Adrenal gland (tissue), 19 donors: ENCODE data around the gene IL18BP. TPM values are rescaled to one million over a fixed set of nuclear protein-coding genes. Genes with fewer than 3 reads are reported as not detected.
A peak's percentile ranks its signal among the peaks of the same experiment; 100 is the strongest.

ENCODE experiments used
- DNase-seq, 7 donors: peaks; one replicate each; pipeline ENCODE4 v3.0.0-alpha.2; 2019 to 2020
- H3K27ac ChIP-seq, 5 donors: fragments of 200-600 bp; sonication (generic) in 4 of 5; 1 replicate in 3 of 5; 2 replicates in 2 of 5; pipeline versions ENCODE4 v1.5.1 to v1.8.0; 2016 to 2020; ENCODE audit warnings: mild to moderate bottlenecking in 1 of 5
- H3K27me3 ChIP-seq: fragments of 200-600 bp; 2 replicates; pipeline ENCODE4 v1.8.0; 2021
- H3K36me3 ChIP-seq, 2 donors: fragments of 200-600 bp; replicated peaks in 1 of 2; 1 replicate in 1 of 2; 2 replicates in 1 of 2; pipeline versions ENCODE4 v1.5.1 to v1.8.0; 2018 to 2022
- H3K4me1 ChIP-seq, 2 donors: fragments of 200-600 bp; replicated peaks in 1 of 2; 1 replicate in 1 of 2; 2 replicates in 1 of 2; pipeline versions ENCODE4 v1.5.1 to v1.8.0; 2018 to 2021
- H3K4me3 ChIP-seq, 4 donors: fragments of 200-600 bp; sonication (generic) in 3 of 4; one replicate each; pipeline ENCODE4 v1.5.1; 2016 to 2018
- H3K9me3 ChIP-seq, 3 donors: fragments of 200-600 bp; sonication (generic) in 1 of 3; replicated peaks in 1 of 3; 1 replicate in 2 of 3; 2 replicates in 1 of 3; pipeline versions ENCODE4 v1.5.1 to v1.8.0; 2016 to 2021
- CTCF ChIP-seq, 6 experiments: fragments of 450-650 bp in 4 of 6; fragments of 200-600 bp in 2 of 6; sonication (generic) in 1 of 6; IDR thresholded peaks; 1 replicate in 5 of 6; 2 replicates in 1 of 6; pipeline versions ENCODE4 v1.5.1 to v1.8.0; 2016 to 2021; ENCODE audit warnings: antibody characterized with exemption in 6 of 6, mild to moderate bottlenecking in 2 of 6, moderate library complexity in 1 of 6
- POLR2A ChIP-seq, 2 donors: fragments of 450-650 bp; IDR thresholded peaks; one replicate each; pipeline ENCODE4 v1.6.1; 2017; ENCODE audit warnings: antibody characterized with exemption in 2 of 2, mild to moderate bottlenecking in 2 of 2, moderate library complexity in 1 of 2
- WGBS, 4 donors: extraction: QIAGEN DNeasy Blood & Tissue Kit in 2 of 4; methylation state at CpG; one replicate each; pipeline versions ENCODE4 v1.1.5 to v1.1.7; 2013 to 2017; 5-methylcytosine and 5-hydroxymethylcytosine counted together
- intact Hi-C, 2 donors: fragments of 100-400 bp; cut with DNase I; formaldehyde crosslinking; loops; one replicate each; pipeline versions ENCODE4 v1.14.1 to v1.15.0; 2022 to 2023
- long read RNA-seq, 10 donors: library from polyadenylated mRNA in 3 of 10; unstranded in 2 of 10; stranded (forward) in 1 of 10; transcript quantifications; one replicate each; pipeline ENCODE4 v2.0.0 and lab custom pipeline, GENCODE V29; 2021 to 2026
- polyA plus RNA-seq, 3 donors: library from polyadenylated mRNA; stranded (reverse); fragments of 200-250 nt in 2 of 3; fragments of 350-450 nt in 1 of 3; fragmentation: Illumina TruSeq in 1 of 3; extraction: RNeasy Lipid Tissue Mini Kit (QIAGEN cat#74804) in 1 of 3; gene quantifications; one replicate each; pipeline ENCODE4 v1.2.3, GENCODE V29; 2013 to 2014
- total RNA-seq, 9 donors: library from RNA; depleted of rRNA in 4 of 9; stranded (reverse); fragments of >200 nt in 4 of 9; fragments of 120-200 nt in 1 of 9; fragmentation: NEBNext Ultra II Directional in 1 of 9; extraction: Animal tissue kit (Norgen Biotek cat#: 25700) in 1 of 9; gene quantifications; one replicate each; pipeline versions ENCODE4 v1.1.0 to v1.2.4, GENCODE V29; 2013 to 2023
- donor health status: healthy with polysubstance abuse.
- donor health status: Bipolar disorder and iron deficiency.
- donor health status: DM: yes; HTN: yes; CAD: no.
- donor health status: DM: no; HTN: no; CAD: no.
- donor health status: DM: no; HTN: no; CAD: no.
- donor health status: DM: yes; HTN: yes; CAD: no.

Gene IL18BP
- total RNA-seq (10 to 100 TPM in 4 of 9 donors, 1 to 10 TPM in 5; 3.2 to 41.2 (median 9.0) TPM), polyA plus RNA-seq (10 to 100 TPM; 17.3 to 25.4 (median 19.2) TPM)
- long read RNA-seq, donor 1, full-length matches to known transcripts = 3 of 28 reads
- long read RNA-seq, donor 1, partial matches to known transcripts = 20 of 28 reads
- long read RNA-seq, donor 1, other reads (novel, unspliced or antisense) = 5 of 28 reads
- long read RNA-seq, donor 2, partial matches to known transcripts = 42 of 47 reads
- long read RNA-seq, donor 2, other reads (novel, unspliced or antisense) = 5 of 47 reads
- long read RNA-seq, donor 3 = 0 reads
- long read RNA-seq, donor 4, partial matches to known transcripts = 0 of 2 reads
- long read RNA-seq, donor 4, other reads (novel, unspliced or antisense) = 1 of 2 reads
- long read RNA-seq, donor 5, transcript IL18BP-201 (6 exons, 1,354 nt) = major isoform, 5 of 16 reads
- long read RNA-seq, donor 5, transcript IL18BP-204 (6 exons, 1,788 nt) = major isoform, 5 of 16 reads
- long read RNA-seq, donor 5, partial matches to known transcripts = 1 of 16 reads
- long read RNA-seq, donor 5, other reads (novel, unspliced or antisense) = 4 of 16 reads
- long read RNA-seq, donor 6, partial matches to known transcripts = 2 of 8 reads
- long read RNA-seq, donor 6, other reads (novel, unspliced or antisense) = 2 of 8 reads
- long read RNA-seq, donor 7, partial matches to known transcripts = 18 of 18 reads
- long read RNA-seq, donor 7, other reads (novel, unspliced or antisense) = 0 of 18 reads
- long read RNA-seq, donor 8, partial matches to known transcripts = 55 of 56 reads
- long read RNA-seq, donor 8, other reads (novel, unspliced or antisense) = 0 of 56 reads
- long read RNA-seq, donor 9, full-length matches to known transcripts = 3 of 3 reads
- long read RNA-seq, donor 9, partial matches to known transcripts = 0 of 3 reads
- long read RNA-seq, donor 9, other reads (novel, unspliced or antisense) = 0 of 3 reads
- long read RNA-seq, donor 10, partial matches to known transcripts = 24 of 24 reads
- long read RNA-seq, donor 10, other reads (novel, unspliced or antisense) = 0 of 24 reads

DNA sequence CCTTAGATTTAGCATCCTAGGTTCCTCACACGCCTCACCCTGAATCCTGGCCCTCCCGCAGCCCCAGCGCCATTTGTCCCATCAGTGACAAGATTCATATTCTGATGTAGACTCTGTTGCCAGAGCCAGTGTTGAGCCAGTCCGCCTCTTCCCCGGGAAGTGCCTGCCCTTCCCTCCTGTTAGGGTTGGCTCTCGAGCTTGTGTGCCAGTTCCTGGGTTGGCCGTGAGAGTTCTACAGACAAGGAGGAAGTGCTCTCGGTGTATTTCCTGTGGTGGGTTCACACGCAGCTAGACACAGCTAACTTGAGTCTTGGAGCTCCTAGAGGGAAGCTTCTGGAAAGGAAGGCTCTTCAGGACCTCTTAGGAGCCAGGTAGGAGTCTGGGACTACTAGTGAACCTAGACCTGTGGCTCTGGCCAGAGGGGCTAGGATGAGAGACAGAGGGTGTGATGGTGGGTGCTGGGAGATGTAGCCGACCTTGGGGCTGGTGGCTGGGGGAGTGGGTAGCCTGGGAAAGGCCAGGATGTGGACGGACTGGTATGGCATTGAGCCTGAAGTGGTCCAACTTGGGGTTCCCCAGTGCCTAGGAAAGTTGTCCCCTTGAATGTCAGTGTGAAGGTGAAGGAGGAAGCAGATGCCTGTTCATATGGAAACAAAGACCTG lies at the start of gene IL18BP:
IL18BP (plus strand) TSS at position 261 of the 662 bp plus-strand sequence. CDS start 1,076 bp downstream, outside the sequence.
- Histone ChIP-seq H3K9me3 (no peaks in the 10 kb centered on the region), H3K27ac (peak within 1 kb of the TSS; percentile 73 to 97 (median 79)), H3K4me3 (peak within 1 kb of the TSS in 1 of 4 donors; percentile 37), H3K4me1 (peaks cover 9 to 29% of the 10 kb centered on the region in 2 donors), H3K27me3 (no peaks in the 10 kb centered on the region), H3K36me3 (peaks cover 0 to 26% of the 10 kb centered on the region in 2 donors)
- intact Hi-C loops = no loop called here
- DNase-seq = peak in 4 of 7 donors; percentile 52 to 66 (median 58)
- TF ChIP-seq POLR2A (IDR thresholded peaks at IDR 0.05) = no peak
- no peak for TF ChIP-seq CTCF (IDR thresholded peaks at IDR 0.05)
- WGBS, 4 donors = 73 to 84% (median 75%) methylated on average over 7 to 11 of the region's 11 CpGs

DNA sequence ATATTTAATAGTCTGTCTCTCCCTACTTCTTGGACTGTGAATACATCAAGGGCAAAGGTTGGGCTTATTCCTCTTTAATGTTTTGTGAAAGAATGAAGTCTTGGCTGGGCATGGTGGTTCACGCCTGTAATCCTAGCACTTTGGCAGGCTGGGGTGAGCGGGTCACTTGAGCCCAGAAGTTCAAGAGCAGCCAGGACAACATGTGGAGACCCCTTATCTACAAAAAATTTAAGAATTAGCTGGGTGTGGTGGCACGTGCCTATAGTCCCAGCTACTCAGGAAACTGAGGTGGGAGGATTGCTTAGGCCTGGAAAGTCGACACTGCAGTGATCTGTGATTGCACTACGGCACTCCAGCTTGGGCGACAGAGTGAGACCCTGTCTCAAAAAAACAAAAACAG lies 49.7 kb upstream of the IL18BP start:
- H3K36me3 ChIP-seq = no peaks in the 10 kb centered on the region
- 77 to 95% (median 85%) methylated on average over 6 of the region's 6 CpGs for WGBS, 4 donors
- peaks cover 11 to 28% of the 10 kb centered on the region in 2 donors for H3K4me1 ChIP-seq
- H3K27me3 ChIP-seq = no peaks in the 10 kb centered on the region
- DNase-seq = no peak
- no peak for TF ChIP-seq CTCF (IDR thresholded peaks at IDR 0.05)
- TF ChIP-seq POLR2A (IDR thresholded peaks at IDR 0.05) = no peak
- H3K4me3 ChIP-seq = no peak overlapping the region
- H3K9me3 ChIP-seq = no peaks in the 10 kb centered on the region
- intact Hi-C loops = no loop called here
- H3K27ac ChIP-seq = no peak overlapping the region

DNA sequence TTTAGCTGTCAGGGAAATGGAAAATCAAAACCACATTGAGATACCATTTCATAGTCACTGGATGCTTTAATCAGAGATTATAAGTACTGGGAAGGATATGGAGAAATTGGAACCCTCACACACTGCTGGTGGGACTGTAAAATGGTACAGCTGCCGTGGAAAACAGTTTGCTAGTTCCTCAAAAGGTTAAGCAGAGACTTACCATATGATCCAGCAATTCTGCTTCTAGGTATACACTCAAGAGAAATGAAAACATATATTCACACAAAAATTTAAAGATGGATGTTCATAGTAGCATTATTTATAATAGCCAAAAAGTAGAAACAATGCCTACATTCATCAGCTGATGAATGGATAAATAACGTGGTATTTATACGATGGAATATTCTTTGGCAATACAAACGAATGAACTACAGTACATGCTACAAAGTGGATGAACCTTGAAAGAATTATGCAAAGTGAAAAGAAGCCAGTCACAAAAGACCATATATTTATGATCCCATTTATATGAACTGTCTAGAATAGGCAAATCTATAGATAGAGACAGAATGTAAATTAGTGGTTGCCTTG lies 46.9 kb upstream of the IL18BP start:
- no peaks in the 10 kb centered on the region for H3K9me3 ChIP-seq
- no peak overlapping the region for H3K4me3 ChIP-seq
- H3K27me3 ChIP-seq = no peaks in the 10 kb centered on the region
- H3K4me1 ChIP-seq = peaks cover 11 to 12% of the 10 kb centered on the region in 2 donors
- DNase-seq = no peak
- intact Hi-C loops = no loop called here
- TF ChIP-seq CTCF (IDR thresholded peaks at IDR 0.05) (no peak), POLR2A (IDR thresholded peaks at IDR 0.05) (no peak)
- no peak overlapping the region for H3K27ac ChIP-seq
- no peaks in the 10 kb centered on the region for H3K36me3 ChIP-seq
- WGBS, 4 donors = 83 to 91% (median 90%) methylated on average over 4 of the region's 4 CpGs
